PC-9 (cell line): ENCODE results near the gene BTG4.

ENCODE experiments used
- EZH2 ChIP-seq: fragments of 200-600 bp; sonication (generic); IDR thresholded peaks from 2 replicates; pipeline ENCODE4 v1.8.0; 2017; ENCODE audit warnings: antibody characterized with exemption, low read depth
- TF ChIP-seq, protein P1 (sequence below): fragments of 200-600 bp; sonication (generic); conservative IDR thresholded peaks from 2 replicates; pipeline ENCODE4 v1.6.1; 2017; ENCODE audit warnings: mixed run types, antibody characterized with exemption, mild to moderate bottlenecking, moderate library complexity

DNA sequence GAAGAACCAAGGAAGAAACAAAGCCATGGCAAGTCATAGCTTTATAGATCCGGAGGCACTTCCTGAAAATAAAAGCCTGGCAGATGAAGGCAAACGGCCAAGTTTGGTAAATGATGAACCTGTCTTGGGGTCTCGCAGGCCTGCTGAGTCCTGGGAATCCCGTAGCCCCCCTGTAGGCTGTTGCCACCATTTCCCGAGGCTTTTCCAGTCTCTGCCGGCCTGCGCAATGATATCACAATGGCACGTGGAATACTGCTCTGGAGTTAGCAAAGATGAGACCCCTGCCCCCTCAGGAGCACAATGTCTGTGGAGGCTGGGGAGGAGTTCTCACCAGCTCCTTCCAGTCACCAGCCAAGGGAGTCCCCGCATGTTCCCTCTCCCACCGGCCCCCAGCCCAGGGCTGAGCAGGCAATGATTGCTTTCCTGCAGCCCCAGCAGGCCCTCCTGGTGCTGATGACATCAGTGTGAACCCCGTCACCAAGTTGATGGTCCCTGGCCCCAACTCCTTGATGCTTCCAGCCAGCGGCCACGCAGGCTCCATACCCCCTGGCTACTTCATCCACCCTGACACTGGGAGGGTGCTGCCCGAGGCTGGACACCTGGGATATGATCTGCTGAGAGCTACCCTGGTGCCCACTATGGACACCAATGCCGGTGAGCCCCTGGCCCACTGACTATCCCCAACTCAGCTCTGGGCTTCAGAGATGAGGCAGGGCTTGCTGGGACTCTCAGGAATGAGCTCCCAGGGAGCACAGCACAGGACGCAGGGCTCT lies 55.9 kb downstream of the BTG4 start:
- TF ChIP-seq, protein P1, sequence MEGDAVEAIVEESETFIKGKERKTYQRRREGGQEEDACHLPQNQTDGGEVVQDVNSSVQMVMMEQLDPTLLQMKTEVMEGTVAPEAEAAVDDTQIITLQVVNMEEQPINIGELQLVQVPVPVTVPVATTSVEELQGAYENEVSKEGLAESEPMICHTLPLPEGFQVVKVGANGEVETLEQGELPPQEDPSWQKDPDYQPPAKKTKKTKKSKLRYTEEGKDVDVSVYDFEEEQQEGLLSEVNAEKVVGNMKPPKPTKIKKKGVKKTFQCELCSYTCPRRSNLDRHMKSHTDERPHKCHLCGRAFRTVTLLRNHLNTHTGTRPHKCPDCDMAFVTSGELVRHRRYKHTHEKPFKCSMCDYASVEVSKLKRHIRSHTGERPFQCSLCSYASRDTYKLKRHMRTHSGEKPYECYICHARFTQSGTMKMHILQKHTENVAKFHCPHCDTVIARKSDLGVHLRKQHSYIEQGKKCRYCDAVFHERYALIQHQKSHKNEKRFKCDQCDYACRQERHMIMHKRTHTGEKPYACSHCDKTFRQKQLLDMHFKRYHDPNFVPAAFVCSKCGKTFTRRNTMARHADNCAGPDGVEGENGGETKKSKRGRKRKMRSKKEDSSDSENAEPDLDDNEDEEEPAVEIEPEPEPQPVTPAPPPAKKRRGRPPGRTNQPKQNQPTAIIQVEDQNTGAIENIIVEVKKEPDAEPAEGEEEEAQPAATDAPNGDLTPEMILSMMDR = no peak
- TF ChIP-seq EZH2 = no peak
